Germinal center (tissue), 1 donor: ENCODE results near the gene CDC42SE1.

ENCODE experiments used
- DNase-seq: peaks from one replicate; pipeline ENCODE4 v3.0.0; 2012; ENCODE audit warnings: mixed read lengths, low spot score

Gene CDC42SE1

DNA sequence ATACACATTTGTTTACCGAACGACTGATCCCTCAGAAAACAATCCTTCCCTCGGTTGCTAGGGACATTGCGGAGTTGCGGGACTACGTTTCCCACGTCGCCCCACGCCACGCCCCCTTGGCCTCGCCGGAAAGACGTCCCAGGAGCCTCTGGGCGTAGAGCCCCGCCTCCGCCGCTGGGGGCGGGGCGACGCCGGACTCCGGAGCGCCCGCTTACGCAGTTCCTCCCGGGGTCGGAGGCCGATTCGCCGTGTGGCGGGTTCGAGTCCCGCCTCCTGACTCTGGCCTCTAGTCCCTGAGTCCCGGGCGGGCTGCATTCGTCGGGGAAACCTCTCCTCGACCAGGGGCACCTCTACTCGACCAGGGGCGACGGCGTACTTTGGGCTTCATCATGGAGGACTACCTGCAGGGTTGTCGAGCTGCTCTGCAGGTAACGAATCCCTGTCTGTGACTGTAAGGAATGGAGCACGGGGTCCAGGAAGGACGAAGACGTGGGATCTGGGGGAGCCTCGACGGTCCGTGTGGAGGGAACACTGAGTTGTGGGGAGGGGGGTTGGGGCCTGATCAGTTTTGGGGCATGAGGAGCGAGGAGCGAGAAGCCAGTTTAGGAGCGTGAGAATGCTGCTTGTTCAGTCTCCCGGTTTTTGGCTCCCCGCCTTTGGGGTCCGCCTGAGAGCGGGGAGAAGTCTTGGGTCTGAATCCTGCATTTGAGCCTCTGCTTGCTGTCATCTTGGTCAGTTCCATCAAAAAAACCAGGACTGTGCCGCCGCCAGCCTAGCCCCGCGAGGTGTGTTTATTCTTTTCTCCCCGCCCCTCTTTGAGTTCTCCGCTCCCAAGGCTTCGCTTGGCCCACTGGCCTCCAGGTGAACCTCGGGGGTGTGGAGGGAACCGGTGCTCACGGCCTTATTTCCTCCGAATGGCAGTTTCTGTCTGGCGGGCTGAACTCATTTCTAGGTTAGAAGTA lies 50.9 kb downstream of the CDC42SE1 start, which contains the start of gene PRUNE1:
Gene PRUNE1 (plus strand): TSS at position 206 of the 962 bp plus-strand sequence. CDS start 184 bp downstream, at position 390.
- peak; percentile 98 for DNase-seq

- DNase-seq: no peak
Measured at GRCh38 chr1:151007853-151008243, 51.6 kb downstream of the CDC42SE1 start.

DNA sequence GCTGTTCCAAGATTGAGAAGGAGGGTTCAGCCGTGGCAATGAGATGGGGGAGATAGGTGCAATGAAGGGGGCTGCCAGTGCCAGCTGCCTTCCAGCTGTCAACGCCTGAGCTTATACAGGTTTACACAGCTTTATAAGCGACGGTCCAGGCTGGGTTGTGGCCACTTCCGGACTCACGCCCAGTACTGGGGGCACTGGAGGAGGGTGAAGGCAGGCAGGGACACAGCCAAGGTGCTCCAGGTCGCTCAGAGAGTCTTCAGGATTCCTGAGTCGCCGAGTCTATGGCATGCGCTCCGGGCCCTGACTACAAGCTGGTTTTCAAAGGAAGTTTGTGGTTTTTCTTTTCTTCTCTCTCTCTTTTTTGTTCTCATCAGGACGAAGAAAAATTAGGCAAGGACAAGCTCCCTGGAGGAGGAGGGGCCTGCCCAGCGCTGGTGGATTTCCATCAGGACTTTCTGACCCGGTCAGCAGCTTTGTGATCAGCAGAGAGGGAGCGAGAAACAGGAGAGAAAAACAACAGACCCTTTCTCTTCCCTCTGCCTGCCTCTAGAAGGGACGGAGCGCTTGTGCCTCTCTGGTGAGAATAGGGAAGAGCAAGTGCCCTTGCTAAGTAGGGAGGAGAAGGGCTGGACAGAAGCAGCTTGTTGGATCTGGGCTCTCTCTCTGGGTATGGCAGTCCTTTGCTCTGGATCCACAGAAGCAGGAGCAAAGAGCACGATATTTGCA lies 52.9 kb downstream of the CDC42SE1 start, which contains the start of gene MINDY1:
Gene MINDY1 (minus strand): TSS at position 576 of the 726 bp plus-strand sequence. CDS start 4,285 bp downstream, outside the sequence.
- peak; percentile 71 for DNase-seq

DNA sequence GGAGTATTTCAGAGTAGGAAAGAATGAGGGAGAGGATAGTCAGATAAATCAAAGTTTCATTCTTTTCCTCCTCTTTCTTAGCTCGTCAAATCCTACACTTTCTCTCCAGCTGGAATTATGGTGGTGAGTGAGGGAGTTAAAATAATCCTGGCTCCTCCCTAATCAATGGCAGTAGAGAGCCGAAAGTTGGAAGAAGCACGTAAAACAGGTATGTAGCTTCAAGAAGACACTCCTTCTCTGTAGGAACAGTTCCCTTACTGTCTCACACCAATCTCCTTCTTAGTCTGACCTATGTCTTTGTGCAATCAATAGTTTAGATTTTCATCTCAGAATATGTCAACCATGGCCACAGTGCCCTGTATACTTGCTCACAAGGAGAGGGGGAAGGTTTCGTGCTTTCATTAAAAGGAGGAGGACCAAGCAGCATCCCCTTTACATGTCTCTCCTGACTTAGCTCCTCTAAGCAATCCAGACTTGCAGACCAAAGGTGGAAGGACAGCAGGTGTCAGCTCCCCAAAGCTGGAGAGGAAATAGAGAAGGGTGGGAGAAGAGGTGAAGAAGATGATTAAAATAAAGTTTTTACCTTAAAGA lies 53.6 kb downstream of the CDC42SE1 start:
- DNase-seq: no peak

- DNase-seq: no peak
Measured at GRCh38 chr1:151003180-151003579, 56.2 kb downstream of the CDC42SE1 start.

DNA sequence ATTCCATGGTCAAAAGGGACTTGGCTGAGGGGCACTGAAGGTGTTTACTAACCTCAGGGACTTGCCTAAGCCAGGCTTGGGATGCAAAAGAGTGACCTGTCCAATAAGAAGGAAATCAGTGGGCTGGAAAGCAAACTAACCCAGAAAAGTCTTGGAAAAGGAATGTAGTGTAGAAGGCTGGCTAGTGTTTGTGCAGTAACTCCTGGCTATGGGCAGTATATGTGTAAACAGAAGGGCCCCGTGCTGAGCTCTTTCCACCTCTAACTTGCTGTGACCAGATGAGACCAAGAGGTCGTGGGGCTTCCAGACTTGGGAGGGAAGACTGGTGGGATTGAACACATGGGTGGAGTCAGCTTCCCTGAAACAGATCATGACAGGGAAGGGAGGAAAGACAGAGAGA lies 56.8 kb downstream of the CDC42SE1 start:
- no peak for DNase-seq

GRCh38 chr1:151002051-151002450 lies 57.4 kb downstream of the CDC42SE1 start:
- DNase-seq: no peak

GRCh38 chr1:151001602-151002001 lies 57.8 kb downstream of the CDC42SE1 start:
- no peak for DNase-seq
